GM06990 (cell line): ENCODE measurements around the gene HCN4.

Experiments
- DNase-seq: peaks from one replicate; pipeline ENCODE4 v3.0.0-alpha.2; 2011; ENCODE audit not compliant: insufficient read length; ENCODE audit errors: extremely low read depth
- H3K27me3 ChIP-seq: replicated peaks from 2 replicates; pipeline ENCODE4 v1.6.0; 2011; ENCODE audit warnings: low read length; ENCODE audit not compliant: control insufficient read depth, insufficient read depth
- H3K36me3 ChIP-seq: 2 replicates; pipeline ENCODE4 v1.5.1; 2011; ENCODE audit warnings: low read length; ENCODE audit not compliant: control insufficient read depth, insufficient read depth
- H3K4me3 ChIP-seq: replicated peaks from 2 replicates; pipeline ENCODE4 v1.5.1; 2011; ENCODE audit warnings: low read depth, mild to moderate bottlenecking, control low read depth, low read length
- TF ChIP-seq, protein P1 (sequence below): IDR thresholded peaks from 2 replicates; pipeline ENCODE4 v1.5.1; 2011; ENCODE audit warnings: low read length, control low read depth, mild to moderate bottlenecking, inconsistent platforms; ENCODE audit not compliant: insufficient read depth, poor library complexity, severe bottlenecking

Gene HCN4

DNA sequence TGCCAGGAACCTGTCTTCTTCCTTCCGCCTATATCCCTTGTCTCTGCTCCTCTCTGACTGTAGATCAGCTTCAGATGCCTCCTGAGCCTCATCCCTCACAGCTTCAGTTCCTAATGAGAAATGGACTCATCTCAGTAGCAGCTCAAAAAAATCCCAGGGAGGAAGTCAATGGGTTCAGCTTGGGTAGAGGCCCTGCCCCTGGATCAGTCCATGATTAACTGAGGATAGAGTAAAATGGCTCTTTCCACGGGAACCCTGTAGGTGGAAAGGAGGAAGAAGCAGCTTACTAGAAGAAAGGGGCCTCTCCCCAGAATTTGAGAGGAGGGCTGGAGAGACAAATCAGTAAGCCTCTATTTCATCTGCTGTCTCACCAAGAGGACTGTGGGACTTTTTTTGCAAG, 26.9 kb upstream of the HCN4 start:
- no peaks in the 10 kb centered on the region for H3K27me3 ChIP-seq
- no peak for DNase-seq
- no peaks in the 10 kb centered on the region for H3K36me3 ChIP-seq
- H3K4me3 ChIP-seq: no peak overlapping the region
- TF ChIP-seq, protein P1, sequence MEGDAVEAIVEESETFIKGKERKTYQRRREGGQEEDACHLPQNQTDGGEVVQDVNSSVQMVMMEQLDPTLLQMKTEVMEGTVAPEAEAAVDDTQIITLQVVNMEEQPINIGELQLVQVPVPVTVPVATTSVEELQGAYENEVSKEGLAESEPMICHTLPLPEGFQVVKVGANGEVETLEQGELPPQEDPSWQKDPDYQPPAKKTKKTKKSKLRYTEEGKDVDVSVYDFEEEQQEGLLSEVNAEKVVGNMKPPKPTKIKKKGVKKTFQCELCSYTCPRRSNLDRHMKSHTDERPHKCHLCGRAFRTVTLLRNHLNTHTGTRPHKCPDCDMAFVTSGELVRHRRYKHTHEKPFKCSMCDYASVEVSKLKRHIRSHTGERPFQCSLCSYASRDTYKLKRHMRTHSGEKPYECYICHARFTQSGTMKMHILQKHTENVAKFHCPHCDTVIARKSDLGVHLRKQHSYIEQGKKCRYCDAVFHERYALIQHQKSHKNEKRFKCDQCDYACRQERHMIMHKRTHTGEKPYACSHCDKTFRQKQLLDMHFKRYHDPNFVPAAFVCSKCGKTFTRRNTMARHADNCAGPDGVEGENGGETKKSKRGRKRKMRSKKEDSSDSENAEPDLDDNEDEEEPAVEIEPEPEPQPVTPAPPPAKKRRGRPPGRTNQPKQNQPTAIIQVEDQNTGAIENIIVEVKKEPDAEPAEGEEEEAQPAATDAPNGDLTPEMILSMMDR: no peak

DNA sequence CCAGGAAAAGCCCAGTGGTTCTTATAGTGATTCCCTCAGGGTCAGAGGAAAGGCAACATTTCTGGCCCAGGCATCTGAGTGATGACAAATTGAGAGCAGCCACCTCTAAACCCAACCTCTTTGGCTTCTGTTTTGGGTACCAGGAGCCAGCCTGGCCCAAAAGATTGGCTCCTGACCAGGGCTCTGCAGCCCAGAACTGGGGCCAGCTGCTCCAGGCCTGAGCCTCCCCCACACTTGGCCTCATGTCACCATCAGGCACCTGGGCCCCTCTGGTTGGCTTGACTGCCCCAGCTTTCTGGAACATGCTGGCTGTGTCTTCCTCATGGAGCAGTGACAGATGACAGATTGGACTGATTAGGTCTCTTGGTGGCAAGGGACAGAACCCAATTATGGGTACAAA, 26.0 kb upstream of the HCN4 start:
- Histone ChIP-seq H3K4me3 (no peak overlapping the region), H3K27me3 (no peaks in the 10 kb centered on the region), H3K36me3 (no peaks in the 10 kb centered on the region)
- TF ChIP-seq, protein P1: no peak
- DNase-seq: no peak

DNA sequence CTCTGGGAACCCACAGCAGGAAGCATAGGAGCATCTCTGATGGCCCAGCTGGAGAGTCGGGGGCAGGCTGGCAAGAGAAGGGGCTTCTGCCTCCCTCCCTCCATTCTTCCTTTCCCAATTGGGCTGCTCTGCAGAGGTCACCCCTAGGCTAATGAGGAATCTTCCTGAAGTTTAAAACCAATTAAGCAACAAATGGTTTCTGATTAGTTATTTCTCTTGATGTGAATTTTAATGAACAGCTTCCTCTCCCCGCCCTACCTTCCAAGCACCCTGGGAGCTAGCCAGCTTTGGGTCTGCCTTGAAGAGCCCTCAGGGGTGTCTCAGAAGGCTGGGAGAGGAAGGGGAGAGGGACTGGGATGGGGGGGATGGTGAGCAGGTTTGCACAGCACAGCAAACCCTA, 24.6 kb upstream of the HCN4 start:
- no peak for DNase-seq
- Histone ChIP-seq H3K36me3 (no peaks in the 10 kb centered on the region), H3K4me3 (no peak overlapping the region), H3K27me3 (no peaks in the 10 kb centered on the region)
- TF ChIP-seq, protein P1: no peak

DNA sequence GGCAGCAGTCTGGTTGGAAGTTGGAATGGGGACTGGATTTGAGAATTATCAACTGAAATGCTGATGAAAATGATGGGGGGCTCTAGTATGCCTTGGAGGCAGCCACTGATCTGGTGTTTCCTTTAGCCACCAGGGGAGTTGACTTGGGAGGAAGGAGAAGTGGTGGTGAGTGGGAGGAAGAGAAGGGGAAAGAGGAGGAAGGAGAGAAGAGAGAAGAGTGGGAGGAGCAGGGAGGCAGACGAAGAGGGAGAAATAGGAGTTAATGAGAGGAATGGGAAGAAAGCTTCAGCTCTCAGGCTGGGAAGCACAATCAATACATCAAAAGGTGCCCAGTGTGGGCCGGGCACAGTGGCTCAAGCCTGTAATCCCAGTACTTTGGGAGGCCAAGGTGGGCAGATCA, 23.3 kb upstream of the HCN4 start:
- TF ChIP-seq, protein P1: no peak
- Histone ChIP-seq H3K4me3 (no peak overlapping the region), H3K27me3 (no peaks in the 10 kb centered on the region; the same call in 1 of the 2 replicates)

DNA sequence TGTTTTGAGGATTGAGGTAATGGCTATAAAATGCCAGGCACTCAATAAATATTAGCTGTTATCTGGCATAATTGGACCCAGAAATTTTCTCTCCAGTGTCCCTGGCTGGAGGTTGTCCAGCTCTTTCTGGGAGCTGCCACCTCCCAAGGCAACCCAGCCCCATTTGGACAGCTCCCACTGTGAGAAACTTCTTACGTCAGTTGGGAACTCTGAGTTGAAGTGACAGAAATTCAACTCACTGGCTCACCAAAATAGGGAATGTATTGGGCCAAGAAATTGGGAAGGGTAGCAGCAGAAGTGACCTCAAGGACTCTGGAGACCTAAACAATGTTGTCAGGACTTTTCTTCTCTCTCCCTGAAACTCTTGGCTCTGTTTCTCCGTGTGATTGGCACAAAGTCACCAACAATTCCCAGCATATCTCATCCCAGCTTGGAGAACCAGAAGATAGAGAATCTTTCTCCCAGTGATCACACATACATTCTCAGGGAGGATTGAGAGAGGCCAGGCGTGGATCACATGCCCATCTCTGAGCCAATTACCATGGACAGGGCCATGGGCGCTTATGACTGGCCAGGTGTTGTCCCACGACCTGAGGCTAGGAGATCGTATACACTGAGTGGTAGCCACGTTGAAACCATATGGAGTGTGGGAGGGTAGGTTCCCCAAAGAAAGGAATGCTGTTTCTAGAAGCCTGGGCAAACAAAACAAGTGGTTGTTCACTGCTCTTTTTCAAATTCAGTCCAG, 22.5 kb upstream of the HCN4 start:
- Histone ChIP-seq H3K27me3 (no peaks in the 10 kb centered on the region; the same call in 1 of the 2 replicates), H3K4me3 (no peak overlapping the region), H3K36me3 (no peaks in the 10 kb centered on the region)
- DNase-seq: no peak
- TF ChIP-seq, protein P1: no peak

More for the DNA sequence above, 23.3 kb upstream of the HCN4 start:
- no peak for DNase-seq
- H3K36me3 ChIP-seq: no peaks in the 10 kb centered on the region

DNA sequence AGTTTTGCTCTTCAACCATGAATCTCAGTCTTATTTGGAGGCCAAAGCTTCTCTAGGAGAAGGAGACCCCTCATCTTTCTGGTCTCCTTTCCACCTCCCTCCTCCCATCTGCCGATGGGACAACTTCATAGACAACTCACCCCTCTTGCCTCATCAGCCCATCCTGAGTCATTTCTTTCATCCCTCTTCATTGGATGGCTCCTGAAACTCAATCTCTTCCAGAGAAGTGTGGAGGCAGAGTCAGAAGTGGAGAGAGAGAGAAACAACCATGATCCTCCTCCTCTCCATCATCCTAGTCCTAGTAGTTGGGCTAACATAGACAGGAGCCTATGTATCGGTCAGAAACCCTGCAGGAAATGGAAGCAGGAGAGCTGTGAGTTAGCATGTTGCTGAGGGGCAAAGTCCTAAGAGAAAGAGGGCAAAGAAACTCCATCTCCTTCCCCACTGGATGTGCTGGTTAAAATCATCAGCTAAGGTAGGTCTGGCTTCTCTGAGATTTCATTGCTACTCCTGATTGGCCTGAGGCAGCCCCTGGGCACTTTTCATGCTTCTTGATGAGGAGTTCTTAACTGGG, 21.3 kb upstream of the HCN4 start:
- H3K4me3 ChIP-seq: no peak overlapping the region
- TF ChIP-seq, protein P1: no peak
- no peaks in the 10 kb centered on the region for H3K36me3 ChIP-seq
- H3K27me3 ChIP-seq: no peaks in the 10 kb centered on the region; the same call in 1 of the 2 replicates
- no peak for DNase-seq
